ENCODE results near the gene ATE1.
"Not testable (repeated sequence)": the region's sequence is repeated elsewhere in the genome, so short reads cannot be mapped to it uniquely, and the experiment has no call there.

The ATE1 gene

DNA sequence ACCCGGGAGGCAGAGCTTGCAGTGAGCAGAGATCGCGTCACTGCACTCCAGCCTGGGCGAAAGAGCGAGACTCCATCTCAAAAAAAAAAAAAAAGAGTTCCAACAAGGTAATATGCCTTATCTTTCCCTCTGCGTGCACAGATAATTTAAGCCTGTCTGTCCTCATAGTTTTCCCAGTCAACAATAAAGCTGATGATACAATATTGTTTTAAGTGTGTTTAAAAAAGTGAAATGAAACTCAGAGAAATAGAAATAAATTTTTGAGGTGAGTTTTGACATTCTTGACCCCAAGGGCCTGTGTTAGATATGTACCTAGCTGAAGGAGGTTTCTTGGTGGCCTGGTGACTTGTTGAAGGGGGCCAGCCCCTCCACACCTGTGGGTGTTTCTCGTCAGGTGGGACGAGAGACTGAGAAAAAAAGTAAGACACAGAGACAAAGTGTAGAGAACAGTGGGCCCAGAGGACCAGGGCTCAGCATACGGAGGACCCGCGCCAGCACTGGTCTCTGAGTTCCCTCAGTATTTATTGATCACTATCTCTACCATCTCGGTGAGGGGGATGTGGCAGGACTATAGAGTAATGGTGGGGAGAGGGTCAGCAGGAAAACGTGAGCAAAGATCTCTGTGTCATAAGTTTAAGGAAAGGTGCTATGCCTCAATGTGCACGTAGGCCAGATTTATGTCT lies 1.9 kb upstream of the ATE1 start:
- not testable (repeated sequence) for DNase-seq (ENCODE audit: low read depth)

DNA sequence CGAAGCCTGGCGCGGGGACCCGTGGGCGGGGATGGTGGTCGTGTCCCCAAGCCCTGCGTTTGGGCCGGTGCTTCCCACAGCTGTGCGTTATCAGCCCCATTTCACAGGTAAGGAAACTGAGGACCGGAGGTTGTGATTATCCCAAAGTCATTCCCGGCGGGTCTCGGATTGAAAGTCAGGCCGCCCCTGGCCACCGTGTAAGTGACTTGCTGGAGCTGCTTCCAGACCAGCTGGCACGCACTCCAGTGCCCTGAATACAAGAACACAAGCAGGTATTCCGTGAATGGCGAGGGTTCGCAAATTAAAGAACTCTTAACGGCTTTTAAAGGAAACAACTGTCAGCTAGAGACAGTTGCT lies 675 bp upstream of the ATE1 start:
- no peak for DNase-seq (ENCODE audit: low read depth)

DNA sequence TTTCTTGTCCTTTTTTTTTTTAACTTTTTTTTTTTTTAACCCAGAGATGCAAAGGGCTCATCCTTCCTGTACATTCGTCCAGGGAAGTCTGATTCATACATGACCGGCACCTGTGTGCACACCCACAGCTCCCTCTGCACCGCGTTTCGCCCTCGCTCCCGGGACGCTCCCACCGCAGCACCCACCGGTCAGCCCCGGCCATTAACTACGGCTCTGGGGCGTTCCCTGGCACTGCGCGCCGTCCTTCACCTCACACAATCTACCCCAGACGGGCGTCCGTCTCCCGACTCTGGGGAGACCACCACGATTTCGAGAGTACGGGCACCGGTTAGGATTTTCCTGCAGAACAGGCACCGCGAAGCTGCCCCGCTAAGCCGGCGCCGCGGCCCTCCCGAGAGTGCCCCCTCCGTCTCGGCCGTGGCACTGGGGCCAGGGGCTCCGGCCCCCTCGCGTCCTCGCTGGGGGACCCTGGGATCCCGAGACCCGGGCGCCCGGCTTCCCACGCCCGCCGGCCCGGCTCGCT lies 452 bp downstream of the ATE1 start:
- no peak for DNase-seq (ENCODE audit: low read depth)

DNA sequence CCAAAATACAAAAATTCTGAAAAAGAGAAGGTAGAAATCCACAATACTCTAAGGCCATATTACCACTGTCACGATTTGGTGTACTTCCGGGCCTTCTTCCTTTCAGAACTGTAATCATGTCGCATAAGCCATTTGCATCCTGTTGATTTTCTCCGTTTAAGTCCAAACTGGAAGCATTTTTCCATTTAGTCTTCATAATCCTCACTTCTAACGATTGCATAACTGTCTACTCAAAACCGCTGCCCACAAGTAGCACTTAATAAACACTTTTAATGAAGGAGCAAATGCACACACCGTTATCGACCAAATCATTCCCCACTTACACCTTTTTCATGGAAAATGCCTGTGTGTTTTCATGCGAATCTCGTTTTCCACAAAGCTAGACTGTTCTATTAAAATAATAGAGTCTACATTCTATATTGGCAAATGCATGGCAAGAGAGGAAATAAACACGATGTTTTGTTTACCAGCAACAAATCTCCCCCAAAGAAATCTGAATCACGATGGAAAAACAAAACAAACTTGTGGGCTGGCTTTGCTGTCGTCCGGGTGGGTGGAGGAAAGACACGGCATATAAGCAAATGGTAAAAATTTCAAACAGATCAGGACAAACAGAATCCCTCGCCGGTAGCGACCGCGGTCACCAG lies 1.0 kb downstream of the ATE1 start:
- DNase-seq (ENCODE audit: low read depth) = no peak

DNA sequence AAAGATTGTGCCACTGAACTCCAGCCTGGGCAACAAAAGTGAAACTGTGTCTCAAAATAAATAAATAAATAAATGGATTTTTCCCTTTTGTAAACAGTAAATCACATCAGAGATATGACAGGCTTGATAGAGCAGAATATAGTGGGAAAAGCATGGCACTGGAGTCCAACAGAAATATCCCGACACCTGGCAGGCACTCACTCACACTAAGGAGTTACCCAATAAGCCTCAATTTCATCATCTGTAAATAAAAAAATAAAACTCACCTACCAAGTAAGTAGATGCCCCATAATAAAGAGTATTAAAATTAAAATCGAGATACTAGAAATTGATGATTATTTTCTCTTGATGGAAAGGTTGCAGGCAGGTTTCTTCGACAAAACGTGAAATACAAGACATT lies 1.7 kb downstream of the ATE1 start:
- no peak for DNase-seq (ENCODE audit: low read depth)

DNA sequence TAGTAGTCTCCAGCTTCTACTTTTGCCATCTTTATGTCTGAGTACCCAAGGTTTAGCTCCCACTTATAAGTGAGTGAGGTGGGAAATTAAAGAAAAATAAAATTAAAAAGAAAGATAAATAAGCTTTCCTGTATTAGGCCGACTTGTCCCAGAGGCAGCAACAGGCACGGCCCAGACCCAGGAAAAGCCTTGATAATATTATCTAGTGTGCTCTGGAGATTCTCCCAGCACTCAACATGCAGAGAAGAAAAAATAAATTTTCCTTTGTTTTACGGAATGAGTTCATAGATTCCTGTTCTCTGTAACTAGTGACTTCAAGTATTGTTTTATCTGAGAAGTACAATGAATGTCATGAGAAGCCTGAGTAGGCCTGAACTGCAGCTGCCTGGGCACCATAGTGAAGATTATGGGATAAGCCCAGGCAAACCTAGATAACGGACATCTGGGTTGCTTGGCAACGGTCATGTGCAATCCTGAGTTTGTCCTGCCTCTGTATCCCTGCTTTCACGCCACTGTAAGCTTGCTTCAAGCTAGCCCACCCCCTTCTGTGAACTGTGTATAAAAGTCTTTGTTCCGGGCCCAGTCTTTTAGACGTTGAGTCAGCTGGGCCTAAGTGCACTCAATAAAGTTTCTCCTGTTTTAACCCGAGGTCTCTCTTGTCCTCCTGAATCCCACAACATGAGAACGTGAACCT lies 6.4 kb downstream of the ATE1 start:
- no peak for DNase-seq (ENCODE audit: low read depth)

DNA sequence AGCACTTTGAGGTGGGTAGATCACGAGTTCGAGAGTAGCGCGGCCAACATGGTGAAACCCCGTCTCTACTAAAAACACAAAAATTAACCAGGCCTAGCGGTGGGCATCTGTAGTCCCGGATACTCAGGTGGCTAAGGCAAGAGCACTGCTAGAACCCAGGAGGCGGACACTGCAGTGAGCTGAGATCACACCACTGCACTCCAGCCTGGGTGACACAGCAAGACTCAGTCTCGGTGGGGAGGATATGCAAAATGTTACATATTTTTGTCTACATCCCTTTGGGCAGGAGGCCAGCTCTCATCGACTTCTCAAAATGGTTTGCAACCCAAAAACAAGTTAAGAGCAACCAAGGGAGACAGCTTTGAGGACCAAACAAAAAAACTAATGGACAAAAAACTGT lies 8.2 kb downstream of the ATE1 start:
- no peak for DNase-seq (ENCODE audit: low read depth)

DNA sequence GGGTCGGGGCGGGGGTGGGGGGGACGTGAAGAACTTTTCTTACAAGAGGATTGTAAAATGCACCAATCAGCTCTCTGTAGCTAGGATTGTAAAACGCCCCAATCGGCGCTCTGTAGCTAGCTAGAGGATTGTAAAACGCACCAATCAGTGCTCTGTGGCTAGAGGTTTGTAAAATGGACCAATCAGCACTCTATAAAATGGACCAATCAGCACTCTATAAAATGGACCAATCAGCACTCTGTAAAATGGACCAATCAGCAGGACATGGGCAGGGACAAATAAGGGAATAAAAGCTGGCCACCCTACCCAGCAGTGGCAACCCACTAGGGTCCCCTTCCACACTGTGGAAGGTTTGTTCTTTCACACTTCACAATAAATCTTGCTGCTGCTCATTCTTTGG lies 9.0 kb downstream of the ATE1 start:
- not testable (repeated sequence) for DNase-seq (ENCODE audit: low read depth)

DNA sequence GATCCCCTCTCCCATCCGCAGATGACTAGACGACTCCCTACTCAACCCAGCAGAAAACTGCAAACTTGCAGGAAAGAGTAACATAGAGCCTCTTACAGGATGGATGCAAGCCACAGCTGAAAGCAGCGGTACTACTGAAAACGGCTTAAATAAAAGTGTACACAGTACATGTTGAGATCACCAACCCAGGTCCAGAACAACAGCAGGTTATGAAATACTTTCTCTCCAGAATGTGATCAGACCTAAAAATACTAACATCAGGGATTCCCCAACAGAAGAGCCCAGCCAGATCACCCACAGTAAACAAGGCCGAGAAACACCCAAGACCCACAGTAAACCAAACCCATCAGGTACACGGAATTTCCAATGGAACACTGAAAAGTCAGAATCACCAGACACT lies 13.2 kb downstream of the ATE1 start:
- no peak for DNase-seq (ENCODE audit: low read depth)

DNA sequence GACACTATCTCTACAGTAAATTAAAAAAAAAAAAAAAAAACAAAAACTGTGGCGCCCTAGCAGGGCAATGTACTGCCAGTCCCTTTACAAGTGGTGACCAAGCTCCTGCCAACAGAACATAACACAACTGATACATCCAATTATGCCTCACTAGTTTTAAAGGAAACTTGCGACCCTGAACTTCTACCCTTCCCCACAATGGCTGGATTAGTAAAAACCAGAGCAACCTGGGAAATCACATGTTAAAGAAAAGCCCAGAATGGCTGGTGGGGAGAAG lies 16.5 kb downstream of the ATE1 start:
- no peak for DNase-seq (ENCODE audit: low read depth)

DNA sequence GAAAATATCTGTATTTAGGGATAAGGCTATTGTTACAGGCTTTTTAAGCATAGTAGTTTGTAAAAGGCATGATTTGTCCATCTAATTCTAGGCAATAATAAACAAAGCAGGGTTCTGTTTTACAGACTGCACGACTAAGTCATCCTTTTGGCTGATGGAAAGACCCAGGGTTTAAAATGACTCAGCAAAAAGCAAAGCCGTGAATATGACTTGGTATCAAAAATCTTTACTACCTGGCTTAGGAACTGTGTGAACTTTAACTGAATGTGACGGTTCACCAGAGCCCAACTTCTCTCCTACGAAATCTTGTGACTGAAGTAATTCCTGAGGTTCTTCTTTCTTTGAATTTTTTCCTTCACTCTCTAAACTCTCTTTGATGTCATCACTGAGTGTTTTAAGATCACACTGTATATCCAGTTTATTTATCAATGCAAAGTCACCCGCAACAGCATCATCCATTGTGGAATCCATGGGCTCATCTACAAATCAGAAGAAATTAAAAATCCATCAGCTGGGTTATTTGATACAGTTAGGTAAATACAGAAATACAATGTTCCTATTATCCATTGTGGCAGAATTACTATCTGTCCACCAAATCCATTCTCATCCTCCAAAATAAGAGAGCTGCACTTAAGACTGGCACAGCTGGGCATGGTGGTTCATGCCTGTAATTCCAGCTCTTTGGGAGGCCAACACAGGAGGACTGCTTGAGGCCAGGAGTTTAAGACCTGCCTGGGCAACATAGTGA lies 17.0 kb downstream of the ATE1 start:
- DNase-seq (ENCODE audit: low read depth) = no peak

DNA sequence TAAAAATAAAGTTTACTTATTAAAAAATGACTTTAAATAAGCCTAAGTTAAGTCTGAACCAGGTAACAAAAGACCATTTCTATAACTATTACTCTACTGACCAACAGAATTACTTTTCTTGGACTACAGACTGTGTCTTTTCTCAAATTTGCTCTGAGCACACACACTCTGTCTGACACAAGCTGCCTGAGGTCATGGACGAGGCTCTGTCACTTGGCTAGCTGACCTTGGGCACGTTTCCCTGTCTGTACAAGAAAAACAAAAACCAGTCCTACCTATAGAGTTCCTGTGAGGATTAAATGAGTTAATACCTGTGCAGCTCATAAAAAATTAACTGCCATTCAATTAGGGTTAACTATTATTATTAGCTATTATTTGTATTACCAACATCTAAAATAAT lies 22.9 kb downstream of the ATE1 start:
- no peak for DNase-seq (ENCODE audit: low read depth)

DNA sequence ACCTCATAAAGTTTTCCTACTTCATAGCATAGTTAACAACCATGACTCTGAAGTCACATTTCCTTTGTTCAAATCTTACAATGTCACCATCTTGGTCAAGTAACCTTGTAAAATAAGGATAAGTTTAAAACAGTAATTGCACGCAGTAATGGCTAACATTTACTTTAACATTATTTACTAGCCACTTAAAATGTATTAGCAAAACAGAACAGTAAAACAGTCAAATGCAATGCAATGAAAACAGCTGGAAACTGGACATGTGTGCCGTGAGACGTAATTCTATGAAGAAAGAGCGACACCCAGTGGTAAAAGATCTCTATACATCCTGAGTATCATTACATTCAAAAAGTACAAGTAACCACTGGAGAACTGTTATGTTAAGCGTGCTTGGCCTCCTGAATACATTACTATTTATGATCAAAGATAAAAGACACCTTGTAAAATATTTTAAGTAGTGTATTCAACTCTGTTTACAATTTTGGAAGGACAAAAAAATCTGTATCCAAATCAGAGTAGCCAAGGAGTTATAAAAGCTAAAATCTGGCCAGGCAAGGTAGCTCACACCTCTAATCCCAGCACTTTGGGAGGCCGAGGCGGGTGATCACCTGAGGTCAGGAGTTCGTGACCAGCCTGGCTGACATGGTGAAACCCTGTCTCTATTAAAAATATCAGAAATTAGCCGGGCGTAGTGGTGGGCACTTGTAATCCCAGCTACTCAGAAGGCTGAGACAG lies 27.2 kb downstream of the ATE1 start:
- no peak for DNase-seq (ENCODE audit: low read depth)

DNA sequence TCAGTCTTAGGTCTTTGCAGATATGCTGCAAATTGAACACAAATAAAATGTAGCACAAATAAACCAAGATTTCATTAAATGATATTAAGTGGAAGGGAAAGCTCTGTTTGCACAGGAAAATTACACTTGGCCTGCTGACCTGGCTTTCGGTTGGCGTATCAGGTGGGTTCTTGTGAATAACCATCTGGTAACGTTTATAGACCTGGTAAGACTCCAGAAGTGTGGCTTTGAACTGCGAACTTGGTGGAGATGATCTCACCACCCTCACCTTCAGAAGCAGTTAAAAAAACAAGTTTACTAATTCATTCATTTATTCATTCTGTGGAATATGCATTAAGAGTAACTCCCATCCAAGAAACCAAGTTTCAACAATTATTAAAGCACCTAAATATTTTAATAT lies 28.1 kb downstream of the ATE1 start:
- DNase-seq (ENCODE audit: low read depth) = no peak

DNA sequence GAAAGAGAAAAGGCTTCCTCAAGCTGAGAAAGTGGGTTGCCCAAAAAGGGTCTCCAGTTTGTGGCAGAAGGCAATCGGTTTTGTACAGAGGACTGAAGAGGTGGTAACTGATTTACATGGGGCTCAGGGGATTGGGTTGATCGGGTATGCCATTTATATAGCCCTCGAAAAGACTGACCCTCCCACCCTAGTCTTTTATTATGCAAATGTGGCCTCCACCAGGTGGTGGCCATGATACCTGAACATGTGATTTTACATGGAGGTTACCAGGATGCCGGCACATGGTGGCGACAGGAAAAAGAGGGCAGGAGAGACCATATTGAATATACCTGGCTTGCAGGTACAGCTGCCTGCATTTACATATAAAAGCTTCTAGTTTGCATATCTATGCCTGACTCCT lies 36.7 kb downstream of the ATE1 start:
- no peak for DNase-seq (ENCODE audit: low read depth)

DNA sequence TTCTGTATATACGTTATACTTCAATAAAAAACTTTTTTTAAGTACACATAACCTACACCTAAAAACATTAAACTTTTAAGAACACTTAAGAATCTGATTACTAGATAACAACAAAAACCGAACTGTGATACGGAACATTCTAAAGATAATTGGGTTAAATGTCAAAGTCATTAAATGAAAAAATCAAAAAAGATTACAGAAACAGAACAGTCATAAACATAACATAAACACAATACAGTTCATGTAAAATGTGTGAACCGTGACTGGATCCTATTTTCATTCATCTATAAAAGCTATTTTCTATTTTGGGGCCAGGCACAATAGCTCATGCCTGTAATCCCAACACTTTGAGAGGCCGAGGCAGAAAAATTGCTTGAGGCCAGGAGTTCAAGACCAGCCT lies 38.6 kb downstream of the ATE1 start:
- no peak for DNase-seq (ENCODE audit: low read depth)

DNA sequence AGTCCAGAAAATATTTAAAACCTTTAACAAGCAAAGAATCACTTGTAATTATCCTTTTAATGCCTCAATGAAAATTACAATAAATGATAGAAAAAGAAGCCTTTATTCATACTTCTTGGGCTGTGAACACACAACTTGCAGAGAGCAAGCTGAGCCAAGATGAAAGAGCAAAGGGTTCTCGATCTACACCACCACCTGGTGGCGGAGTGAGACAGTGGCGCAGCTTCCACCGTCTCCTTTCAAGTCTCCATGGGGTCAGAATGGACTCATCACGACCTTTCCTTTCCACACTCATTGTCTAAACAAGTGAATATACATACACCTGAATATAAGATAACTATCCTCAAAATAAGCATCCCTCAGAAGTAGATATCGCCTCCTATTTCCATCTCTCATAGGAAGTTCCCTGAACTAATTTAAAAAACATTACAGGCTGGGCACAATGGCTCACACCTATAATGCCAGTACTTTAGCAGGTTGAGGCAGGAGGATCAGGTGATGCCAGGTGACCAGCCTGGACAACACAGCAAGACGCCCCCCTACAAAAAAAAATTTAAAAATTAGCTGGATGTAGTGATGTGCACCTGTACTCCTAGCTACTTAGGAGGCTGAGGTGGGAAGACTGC lies 40.7 kb downstream of the ATE1 start:
- DNase-seq (ENCODE audit: low read depth) = peak; percentile 16

DNA sequence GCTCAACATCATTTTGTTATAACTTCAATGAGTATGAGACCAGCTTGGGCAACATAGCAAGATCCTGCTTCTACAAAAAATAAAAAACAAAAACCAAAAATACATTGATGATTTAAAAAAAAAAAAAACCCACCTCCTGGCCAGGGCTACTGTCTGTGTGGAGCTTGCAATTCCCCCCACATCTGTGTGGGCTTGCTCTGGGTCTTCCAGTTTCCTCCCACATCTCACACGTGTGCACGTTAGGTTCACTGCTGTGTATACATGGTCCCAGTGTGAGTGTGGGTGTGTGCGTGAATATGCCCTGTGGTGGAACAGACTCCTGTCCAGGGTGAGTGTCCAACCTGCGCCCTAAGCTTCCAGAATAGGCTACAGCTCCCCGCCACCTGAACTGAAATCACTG lies 41.6 kb downstream of the ATE1 start:
- no peak for DNase-seq (ENCODE audit: low read depth)

DNA sequence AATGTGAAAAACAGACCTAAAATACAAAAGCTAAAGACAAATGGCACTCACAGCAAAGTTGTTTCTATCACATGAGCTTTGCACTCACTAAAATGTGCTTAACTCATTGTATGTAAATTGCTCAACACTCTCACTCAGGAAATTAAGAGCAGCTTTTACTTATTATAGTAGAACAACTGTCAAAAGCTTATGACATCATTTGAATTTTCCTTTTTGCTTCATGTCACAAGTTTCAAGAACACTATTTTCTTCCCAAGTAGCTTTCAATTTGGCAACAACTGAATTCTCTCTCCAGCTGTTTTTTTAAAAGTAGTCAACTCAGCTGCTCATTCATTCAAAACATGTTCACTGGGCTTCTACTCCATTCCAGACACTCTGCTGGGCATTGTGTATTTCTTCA lies 46.9 kb downstream of the ATE1 start:
- DNase-seq (ENCODE audit: low read depth) = no peak

DNA sequence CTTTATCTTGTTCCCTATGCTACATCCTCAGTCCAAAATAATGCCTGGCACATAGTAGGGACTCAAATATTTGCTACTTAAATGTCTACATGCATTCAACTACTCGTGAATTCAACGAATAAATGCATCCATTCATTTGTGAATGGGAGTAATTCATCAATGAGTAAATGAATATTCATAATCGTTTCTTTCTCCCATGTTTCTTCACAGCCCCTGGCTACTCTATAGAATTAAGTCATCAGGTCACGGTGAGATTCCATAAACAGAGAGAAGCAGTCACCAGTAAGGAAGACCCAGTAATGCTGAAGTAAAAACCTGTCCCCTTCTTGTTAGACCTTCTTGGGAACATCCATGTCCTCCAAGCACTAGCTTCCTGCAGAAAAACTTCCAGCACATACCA lies 48.4 kb downstream of the ATE1 start:
- DNase-seq (ENCODE audit: low read depth) = no peak

DNA sequence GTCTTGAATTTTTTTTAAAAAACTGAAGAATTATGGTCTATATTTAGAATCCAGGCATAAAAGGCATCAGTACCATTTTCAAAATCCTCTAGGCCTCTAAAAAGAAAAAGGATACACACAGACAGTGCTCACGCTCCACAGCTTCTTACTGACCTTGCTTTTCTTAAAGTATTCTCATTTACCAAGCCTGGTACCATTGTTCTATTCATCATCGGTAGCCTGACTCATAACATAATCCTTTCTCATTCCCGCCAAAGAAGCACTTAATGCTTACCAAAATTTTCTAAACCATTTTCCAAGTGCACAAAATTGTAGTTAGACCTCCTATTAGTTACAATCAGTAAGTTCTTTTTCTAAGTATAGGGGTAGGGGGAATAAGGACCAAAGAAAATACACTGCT lies 54.6 kb downstream of the ATE1 start:
- DNase-seq (ENCODE audit: low read depth) = no peak

DNA sequence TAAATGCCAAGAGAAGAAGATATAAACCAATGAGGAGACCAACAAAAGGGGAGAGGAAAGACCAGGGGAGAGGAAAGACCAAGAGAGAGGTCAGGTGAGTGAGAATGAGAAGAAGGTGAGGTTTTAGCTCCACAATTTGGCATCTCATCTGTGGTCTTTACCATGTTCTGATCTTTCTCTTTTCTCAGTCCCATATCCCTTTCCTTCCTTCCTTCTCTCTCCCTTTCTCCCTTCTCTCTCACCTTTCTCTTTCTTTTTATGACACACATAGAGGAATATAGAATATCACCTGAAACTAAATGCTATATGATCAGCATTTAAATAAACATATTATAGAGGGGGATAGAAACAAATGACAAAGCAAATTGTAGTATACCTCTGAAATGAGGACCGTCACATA lies 57.4 kb downstream of the ATE1 start:
- no peak for DNase-seq (ENCODE audit: low read depth)
